ENCODE data around the gene FAF1. TPM values are rescaled to one million over a fixed set of nuclear protein-coding genes. Genes with fewer than 3 reads are reported as not detected.
"Not testable (repeated sequence)": the region's sequence is repeated elsewhere in the genome, so short reads cannot be mapped to it uniquely, and the experiment has no call there.

The FAF1 gene
- total RNA-seq, 2 donors from 2014 or later, result 25.5 to 68.6 TPM

- H3K9me3 ChIP-seq, result no peaks in the 10 kb centered on the region
- no peak for TF ChIP-seq CTCF (IDR thresholded peaks at IDR 0.05)
- DNase-seq (ENCODE audit: low spot score) (no peak), ATAC-seq (ENCODE audit: insufficient number of reproducible peaks, low FRiP score, low read depth) (no peak)
- H3K27ac ChIP-seq, result no peak overlapping the region
- H3K4me3 ChIP-seq, result no peak overlapping the region
- no peaks in the 10 kb centered on the region for H3K36me3 ChIP-seq
- H3K27me3 ChIP-seq (replicated peaks; ENCODE audit: insufficient read depth), result no peaks in the 10 kb centered on the region
- no peaks in the 10 kb centered on the region for H3K4me1 ChIP-seq (ENCODE audit: control insufficient read depth in 1 of 2, low read depth in 2 of 2)
Measured at GRCh38 chr1:50775740-50776139, 184.3 kb downstream of the FAF1 start.

- Histone ChIP-seq H3K4me1 (ENCODE audit: control insufficient read depth in 1 of 2, low read depth in 2 of 2) (no peaks in the 10 kb centered on the region), H3K36me3 (no peaks in the 10 kb centered on the region), H3K9me3 (no peaks in the 10 kb centered on the region), H3K27me3 (replicated peaks; ENCODE audit: insufficient read depth) (no peaks in the 10 kb centered on the region), H3K4me3 (no peak overlapping the region), H3K27ac (no peak overlapping the region)
- ATAC-seq (ENCODE audit: insufficient number of reproducible peaks, low FRiP score, low read depth) (no peak), DNase-seq (ENCODE audit: low spot score) (no peak)
- TF ChIP-seq CTCF (IDR thresholded peaks at IDR 0.05), result peak; percentile 63
Measured at GRCh38 chr1:50774759-50775351, 185.2 kb downstream of the FAF1 start.

DNA sequence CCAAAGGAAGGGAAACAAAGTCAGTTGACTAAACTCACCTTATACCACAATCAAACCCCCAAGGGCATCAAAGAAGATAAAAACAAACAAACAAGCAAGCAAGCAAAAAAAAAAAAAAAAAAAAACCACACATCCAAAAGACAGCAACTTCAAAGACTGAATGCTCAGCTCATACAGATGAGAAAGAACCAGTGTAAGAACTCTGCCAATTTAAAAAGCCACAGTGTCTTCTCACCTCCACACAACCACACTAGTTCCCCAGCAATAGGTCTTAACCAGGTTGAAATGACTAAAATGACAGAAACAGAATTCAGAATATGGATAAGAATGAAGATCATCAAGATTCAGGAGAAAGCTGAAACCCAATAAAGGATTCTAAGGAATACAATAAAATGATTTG is 193.4 kb downstream of the FAF1 start:
- no peak overlapping the region for H3K27ac ChIP-seq

GRCh38 chr1:50756543-50756942 is 203.5 kb downstream of the FAF1 start:
- H3K4me3 ChIP-seq; ATAC-seq (ENCODE audit: insufficient number of reproducible peaks, low FRiP score, low read depth); H3K9me3 ChIP-seq; H3K4me1 ChIP-seq (ENCODE audit: control insufficient read depth in 1 of 2, low read depth in 2 of 2); H3K27ac ChIP-seq; H3K36me3 ChIP-seq; H3K27me3 ChIP-seq (replicated peaks; ENCODE audit: insufficient read depth); DNase-seq (ENCODE audit: low spot score): not testable (repeated sequence)

More for the DNA sequence above, 193.4 kb downstream of the FAF1 start:
- H3K4me3 ChIP-seq, result no peak overlapping the region
- no peak for TF ChIP-seq CTCF (IDR thresholded peaks at IDR 0.05)
- H3K4me1 ChIP-seq (ENCODE audit: control insufficient read depth in 1 of 2, low read depth in 2 of 2), result peaks cover 0 to 5% of the 10 kb centered on the region in 2 donors
- ATAC-seq (ENCODE audit: insufficient number of reproducible peaks, low FRiP score, low read depth), result no peak
- DNase-seq (ENCODE audit: low spot score), result no peak
- no peaks in the 10 kb centered on the region for H3K9me3 ChIP-seq
- H3K36me3 ChIP-seq, result no peaks in the 10 kb centered on the region
- H3K27me3 ChIP-seq (replicated peaks; ENCODE audit: insufficient read depth), result no peaks in the 10 kb centered on the region

GRCh38 chr1:50754764-50755163 is 205.3 kb downstream of the FAF1 start:
- H3K36me3 ChIP-seq; ATAC-seq (ENCODE audit: insufficient number of reproducible peaks, low FRiP score, low read depth); H3K27me3 ChIP-seq (replicated peaks; ENCODE audit: insufficient read depth); H3K4me1 ChIP-seq (ENCODE audit: control insufficient read depth in 1 of 2, low read depth in 2 of 2); H3K27ac ChIP-seq; DNase-seq (ENCODE audit: low spot score); H3K4me3 ChIP-seq; H3K9me3 ChIP-seq: not testable (repeated sequence)

GRCh38 chr1:50750021-50750619 is 209.9 kb downstream of the FAF1 start:
- no peak overlapping the region for H3K4me3 ChIP-seq
- peak; percentile 30 for TF ChIP-seq CTCF (IDR thresholded peaks at IDR 0.05)
- no peaks in the 10 kb centered on the region for H3K27me3 ChIP-seq (replicated peaks; ENCODE audit: insufficient read depth)
- H3K4me1 ChIP-seq (ENCODE audit: control insufficient read depth in 1 of 2, low read depth in 2 of 2), result peaks cover 10 to 18% of the 10 kb centered on the region in 2 donors
- ATAC-seq (ENCODE audit: insufficient number of reproducible peaks, low FRiP score, low read depth) (no peak), DNase-seq (ENCODE audit: low spot score) (no peak)
- no peaks in the 10 kb centered on the region for H3K9me3 ChIP-seq
- no peaks in the 10 kb centered on the region for H3K36me3 ChIP-seq
- peak overlapping the region in 1 of 2 donors; percentile 11 for H3K27ac ChIP-seq

Measured in thoracic aorta (tissue), 2 donors.